GM19043 (cell line): Measurements from ENCODE around the gene MRPL28.
"Not testable (repeated sequence)": the region's sequence is repeated elsewhere in the genome, so short reads cannot be mapped to it uniquely, and the experiment has no call there.

Experiments used
- ATAC-seq: cut with Tn5 transposase; IDR thresholded peaks from one replicate; pipeline ENCODE4 v1.9.1; 2021; ENCODE audit warnings: low read depth; ENCODE audit not compliant: unreplicated experiment

MRPL28 gene

DNA sequence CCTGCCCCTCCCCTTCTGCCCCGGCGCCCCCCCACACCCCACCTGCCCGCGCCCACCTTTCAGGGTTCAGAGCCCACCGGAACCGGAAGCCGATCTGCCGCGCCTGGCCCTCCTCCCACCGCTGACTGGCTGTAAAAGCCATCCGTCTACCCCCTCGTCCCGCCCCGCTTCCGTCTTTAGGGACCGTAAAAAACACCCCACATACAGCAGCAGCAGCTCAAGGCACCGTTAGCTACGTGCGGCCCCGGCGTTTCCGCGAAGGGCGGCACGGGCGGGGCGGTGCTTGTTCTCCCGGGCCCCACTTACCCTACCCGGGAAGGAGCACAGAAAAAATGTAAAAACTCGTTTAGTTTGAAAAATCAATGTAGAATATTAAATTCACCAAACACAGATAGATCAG, at the start of gene MRPL28:
MRPL28 (minus strand) TSS at position 96 of the 400 bp plus-strand sequence. CDS start 320 bp downstream, outside the sequence.
- peak; percentile 86 for ATAC-seq

DNA sequence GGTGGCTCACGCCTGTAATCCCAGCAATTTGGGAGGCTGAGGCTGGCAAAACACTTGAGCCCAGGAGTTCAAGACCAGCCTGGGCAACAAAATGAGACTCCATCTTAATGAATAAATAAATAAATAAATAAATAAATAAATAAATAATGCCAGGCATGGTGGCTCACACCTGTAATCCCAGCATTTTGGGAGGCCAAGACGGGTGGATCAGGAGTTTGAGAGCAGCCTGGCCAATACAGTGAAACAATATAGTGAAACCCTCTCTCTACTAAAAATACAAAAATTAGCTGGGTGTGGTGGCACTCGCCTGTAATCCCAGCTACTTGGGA, 44.8 kb upstream of the MRPL28 start:
- ATAC-seq, result not testable (repeated sequence)

DNA sequence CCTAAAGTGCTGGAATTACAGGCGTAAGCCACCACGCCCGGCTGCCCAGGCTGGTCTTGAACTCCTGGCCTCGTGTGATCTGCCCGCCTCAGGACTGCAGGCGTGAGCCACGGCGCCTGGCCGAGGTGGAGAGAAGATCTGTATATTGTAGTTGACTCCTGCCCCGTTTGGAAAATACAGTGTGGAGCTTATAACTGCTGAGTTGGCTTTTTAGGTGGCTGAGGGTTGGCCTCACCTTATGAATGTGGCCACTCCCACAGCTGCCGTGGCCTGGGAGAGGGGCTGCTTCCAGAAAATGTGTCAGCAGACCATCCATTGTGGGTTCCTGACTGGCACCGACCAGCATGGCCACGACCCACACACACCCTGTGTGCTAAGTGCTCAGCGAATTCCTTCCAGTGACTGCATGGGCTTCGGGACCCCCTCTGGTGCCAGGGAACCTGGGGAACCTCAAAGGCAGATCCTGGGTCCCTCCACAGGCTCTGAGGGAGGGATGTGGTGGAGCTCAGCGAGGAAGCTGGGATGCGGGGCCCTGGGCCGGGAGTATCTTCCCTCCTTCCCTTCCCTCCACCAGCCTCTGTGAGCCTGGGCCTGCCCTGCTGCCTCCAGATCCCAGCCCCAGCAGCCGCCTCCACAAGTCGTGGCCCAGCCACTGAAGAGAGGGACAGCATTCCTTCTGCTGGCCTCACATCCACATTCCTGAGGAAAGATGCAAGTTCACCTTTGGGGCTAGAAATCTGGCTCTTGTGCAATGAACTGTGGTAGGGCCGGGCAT, 44.2 kb upstream of the MRPL28 start:
- no peak for ATAC-seq

DNA sequence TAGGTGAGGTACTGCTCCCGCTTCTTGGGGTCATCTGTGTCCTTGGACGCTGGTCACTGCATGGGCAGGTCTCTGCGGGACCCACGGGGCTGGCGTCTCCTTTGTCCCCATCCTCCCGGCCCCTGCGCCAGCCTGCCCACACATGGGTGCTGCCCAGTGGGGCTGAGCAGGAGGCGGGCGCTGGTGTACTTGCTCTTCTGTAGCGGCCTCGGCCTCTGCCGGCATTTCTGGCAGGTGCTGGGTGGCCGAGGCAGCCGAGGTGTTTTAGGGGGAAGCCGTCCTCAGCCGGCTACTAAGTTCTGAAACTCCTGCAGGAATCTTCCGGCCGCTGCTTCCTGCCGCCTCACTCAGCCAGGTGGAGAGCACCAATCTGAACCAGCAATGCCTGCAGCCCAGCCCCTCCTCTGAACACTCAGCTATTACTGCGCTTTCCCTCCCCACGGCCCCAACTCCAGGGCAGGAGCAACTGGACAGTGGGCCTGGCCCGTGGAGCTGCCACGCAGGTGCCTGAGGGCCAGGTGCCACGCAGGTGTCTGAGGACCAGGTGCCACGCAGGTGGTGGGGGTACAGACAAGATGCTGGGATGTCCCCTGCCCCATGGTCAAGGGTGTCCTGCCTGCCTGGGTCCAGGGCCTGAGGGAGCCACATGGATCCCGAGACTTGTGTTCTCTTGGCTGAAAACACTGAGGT, 41.4 kb upstream of the MRPL28 start:
- no peak for ATAC-seq

DNA sequence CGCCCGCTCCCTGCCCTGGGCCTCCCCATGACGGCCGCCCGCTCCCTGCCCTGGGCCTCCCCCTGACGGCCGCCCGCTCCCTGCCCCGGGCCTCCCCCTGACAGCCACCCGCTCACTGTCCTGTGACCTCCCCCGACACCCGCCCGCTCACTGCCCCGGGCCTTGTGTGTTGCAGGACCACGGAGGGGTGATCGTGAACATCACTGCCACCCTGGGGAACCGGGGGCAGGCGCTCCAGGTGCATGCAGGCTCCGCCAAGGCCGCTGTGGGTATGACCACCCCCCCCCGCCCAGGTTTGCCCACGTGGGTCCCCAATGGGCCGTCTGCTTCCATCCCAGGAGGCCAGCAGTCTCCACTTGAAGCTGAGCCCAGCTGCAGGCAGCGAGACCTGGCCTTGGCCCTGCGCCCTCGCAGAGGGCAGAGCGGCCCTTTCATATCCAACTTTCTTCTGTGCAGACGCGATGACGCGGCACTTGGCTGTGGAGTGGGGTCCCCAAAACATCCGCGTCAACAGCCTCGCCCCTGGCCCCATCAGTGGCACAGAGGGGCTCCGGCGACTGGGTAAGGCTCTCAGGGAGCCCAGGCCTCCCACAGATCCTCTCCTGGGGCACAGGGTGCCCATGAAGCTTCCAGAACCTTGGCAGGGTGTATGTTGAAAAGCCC, 40.3 kb upstream of the MRPL28 start:
- ATAC-seq, result no peak

DNA sequence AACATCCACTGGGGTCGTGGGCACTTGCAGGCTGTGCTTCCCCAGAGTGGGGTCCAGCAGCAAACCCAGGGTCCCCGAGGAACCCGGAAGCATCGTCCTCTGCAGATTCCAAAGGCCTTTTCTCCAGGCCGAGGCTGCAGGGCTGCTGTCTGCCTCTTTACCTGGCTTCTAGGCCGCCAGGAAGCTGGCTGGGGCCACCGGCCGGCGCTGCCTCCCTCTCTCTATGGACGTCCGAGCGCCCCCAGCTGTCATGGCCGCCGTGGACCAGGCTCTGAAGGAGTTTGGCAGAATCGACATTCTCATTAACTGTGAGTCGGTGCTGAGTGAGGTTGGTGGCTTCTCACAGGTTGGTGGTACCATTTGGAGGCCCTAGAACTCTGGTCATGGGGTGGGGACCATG, 36.9 kb upstream of the MRPL28 start:
- ATAC-seq, result no peak

DNA sequence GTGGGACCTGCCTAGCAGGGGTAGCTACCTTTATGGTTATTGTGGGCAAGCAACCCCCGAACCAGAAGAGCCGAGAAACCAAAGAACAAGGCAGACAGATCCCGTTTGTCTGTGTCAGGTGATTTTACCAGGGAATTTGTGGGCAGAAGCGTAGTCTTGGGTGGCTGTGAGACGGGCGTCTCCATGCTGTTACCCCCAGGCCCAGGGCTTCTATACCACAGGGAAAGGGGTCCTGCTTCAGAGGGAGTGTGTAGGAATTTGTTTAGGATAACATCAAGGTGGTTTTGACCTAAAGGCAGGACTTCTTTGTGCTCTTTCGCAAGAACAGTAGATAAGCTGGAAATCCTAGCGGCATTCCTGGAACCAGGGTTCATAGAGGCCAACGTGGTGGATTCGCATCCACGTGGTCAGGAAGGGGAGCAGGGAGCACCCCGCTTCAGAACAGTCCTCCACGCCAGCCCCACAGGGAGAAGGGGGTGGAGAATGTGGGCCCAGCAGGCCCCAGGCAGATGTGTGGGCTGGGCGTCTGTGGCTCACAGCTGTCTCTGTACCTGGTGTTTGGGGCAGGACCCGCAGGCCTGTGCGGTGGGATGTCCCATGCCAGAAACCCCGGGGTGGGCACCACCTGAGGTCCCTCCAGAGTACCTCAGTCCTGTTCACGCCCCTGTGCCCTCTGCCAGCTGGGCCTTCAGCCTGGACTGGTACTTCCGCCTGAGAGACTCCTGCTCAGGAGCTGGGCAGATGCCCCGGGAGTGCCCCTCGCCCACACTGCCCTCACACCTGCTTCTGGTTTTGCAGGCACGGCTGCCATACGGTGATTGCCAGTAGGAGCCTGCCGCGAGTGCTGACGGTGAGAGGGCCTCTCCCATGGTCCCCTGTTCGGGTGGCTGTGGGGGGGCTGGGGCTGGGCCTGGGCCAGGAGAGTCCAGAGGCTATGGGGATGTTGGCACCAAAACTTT, 35.5 kb upstream of the MRPL28 start:
- no peak for ATAC-seq

DNA sequence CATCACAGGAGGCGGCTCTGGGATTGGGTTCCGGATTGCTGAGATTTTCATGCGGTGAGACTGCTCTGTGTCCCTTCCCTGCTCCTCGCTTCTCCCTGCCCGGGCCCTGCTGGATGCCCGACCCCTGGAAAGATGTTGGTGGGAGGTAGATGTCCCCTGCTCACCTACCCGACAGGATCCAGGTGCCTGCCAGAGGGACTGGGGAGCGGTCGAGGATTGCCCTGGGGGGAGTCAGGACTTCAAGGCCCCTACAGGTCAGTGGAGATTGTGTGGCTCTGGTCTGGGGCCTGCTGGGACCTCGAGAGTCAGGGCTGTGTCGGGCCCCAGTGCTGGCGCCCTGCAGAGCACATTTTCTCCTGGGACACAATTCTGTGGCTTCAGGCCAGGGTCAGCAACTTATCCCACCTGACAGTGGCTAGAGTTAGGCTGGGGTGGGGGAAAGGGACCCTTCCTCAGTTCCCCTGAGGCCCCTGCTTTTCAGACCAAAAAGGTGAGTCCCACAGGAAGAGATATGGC, 34.7 kb upstream of the MRPL28 start:
- no peak for ATAC-seq

DNA sequence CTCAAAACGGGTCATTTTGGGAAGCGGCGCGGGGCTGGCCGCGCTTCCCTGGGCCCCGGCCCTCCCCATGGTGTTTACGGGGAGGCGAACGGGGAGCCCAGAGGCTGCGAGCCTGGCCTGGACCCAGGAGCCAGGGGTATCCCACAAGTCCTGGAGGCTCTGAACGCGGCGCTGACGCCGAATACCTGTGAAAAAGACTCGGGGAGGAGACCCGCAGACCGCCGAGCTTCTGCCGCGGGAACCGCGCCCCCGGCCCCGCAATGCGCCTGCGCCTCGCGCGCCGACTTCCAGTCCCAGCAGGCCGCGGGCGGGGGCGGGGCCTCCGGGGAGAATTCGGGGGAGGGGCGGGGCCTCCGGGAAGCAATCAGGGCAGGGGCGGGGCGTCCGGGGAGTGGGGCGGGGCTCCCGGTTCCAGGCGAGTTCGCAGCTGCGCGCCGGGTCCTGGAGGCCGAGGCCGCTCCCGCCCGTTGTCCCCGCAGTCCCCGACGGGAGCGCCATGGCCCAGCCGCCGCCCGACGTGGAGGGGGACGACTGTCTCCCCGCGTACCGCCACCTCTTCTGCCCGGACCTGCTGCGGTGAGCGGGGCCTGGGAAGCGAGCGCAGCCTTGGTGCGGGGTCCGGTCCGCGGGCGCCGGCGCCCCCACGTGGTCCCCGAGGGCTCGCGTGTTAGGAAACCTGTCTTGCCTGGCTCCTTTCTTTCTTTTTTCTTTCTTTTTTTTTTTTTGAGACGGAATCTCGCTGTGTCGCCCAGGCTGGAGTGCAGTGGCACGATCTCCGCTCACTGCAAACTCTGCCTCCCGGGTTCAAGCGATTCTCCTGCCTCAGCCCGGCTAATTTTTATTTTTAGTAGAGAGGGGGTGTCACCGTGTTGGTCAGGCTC, 31.4 kb upstream of the MRPL28 start, which contains the start of gene DECR2:
DECR2 (plus strand) TSS at position 418 of the 881 bp plus-strand sequence; CDS start at position 497, 79 bp downstream.
- ATAC-seq, result no peak

DNA sequence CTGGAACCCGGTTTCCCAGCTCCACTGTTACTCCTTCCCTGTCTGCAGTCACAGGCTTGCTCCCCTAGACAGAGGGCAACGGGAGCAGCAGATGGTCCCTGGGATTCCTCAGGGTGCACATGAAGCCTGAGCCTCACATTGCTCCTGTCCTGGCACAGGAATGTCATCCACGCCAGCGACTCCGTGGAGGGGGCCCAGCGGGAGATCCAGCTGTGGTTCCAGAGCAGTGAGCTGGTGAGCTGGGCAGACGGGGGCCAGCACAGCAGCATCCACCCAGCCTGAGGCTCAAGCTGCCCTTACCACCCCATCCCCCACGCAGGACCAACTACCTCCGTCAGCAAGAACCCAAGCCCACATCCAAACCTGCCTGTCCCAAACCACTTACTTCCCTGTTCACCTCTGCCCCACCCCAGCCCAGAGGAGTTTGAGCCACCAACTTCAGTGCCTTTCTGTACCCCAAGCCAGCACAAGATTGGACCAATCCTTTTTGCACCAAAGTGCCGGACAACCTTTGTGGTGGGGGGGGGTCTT, 29.8 kb upstream of the MRPL28 start:
- ATAC-seq, result no peak

DNA sequence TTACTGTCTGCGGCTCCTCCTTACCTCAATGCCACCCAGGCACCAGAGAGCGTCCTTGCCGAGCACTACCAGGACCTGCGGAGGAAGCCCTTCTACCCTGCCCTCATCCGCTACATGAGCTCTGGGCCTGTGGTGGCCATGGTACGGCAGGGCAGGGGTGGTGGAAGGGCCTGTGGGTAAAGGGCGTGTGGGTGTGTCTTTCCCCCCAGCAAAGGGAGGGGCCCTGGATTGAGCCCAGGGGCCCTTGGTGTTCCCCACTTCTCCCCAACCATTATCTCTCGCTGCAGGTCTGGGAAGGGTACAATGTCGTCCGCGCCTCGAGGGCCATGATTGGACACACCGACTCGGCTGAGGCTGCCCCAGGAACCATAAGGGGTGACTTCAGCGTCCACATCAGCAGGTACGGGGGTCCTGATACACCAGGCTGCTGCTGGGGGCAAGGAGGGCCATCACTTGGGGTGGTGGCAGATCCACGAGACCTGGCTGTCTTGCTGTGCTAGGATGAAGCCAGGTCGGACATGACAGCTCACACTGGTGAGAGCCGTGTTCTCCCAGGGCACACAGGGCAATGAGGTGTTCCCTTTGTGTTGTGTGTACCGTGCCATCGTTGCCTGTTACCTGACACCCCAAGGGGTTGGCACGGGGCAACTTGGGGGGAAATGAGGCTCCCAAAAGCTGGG, 29.1 kb upstream of the MRPL28 start:
- ATAC-seq, result no peak

DNA sequence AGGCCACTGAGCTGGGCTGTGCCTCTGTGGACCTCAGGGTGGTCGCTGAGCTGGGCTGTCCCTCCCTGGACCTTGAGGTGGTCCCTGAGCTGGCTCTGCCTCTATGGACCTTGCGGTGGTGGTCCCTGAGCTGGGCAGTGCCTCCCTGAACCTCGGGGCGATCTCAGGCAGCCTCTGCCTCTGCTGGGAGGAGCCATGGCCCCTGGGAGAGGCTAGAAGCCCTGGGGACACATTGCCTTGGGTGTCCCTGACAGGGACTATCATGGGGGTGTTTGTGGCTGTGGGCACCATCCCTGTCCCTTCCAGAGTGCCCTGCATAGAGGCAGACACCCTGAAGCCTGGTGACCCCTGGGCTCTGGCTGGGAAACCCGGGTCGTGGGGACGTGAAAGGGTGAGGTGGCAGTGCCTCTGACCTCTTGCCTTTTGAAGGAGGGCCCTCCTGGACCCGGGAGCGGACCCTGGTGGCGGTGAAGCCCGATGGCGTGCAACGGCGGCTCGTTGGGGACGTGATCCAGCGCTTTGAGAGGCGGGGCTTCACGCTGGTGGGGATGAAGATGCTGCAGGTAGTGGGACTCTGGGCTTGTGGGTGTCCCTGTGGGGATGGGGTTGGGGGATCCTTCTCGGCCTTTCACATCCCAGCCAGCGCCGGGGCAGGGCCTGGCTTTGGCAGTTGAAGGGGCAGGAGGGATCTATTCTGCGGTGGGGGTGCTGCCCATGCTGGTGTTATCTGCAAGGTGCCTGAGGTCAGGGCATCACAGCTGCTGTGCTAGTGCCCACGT, 28.4 kb upstream of the MRPL28 start:
- no peak for ATAC-seq

DNA sequence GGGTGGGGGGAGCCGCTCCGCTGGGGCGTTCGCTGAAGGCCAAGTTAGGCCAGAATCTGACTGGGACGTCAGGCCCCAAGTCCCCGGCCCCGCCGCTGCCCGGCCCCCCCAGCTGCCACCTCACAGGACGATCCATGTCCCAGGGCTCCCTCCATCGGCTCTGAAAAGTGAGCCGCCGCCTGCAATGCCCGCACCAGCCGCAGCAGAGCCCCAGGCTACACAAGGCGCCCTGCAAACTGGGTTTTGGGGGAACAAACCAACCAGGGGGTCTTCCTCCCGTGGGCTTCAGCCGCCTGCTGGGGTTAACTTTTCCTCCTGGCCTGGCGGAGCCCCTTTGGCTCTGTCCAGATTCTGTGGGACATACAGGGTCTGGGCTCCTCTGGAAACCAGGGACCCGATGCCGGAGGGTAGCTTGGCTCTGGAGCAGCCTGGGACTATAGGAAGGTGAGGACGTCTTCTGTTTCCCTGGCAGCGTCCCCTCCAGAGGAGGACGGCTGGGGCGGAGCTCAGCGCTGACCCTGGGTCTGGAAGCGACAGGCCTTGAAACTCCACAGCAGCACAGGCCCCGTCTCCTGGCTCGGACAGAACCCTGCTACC, 27.5 kb upstream of the MRPL28 start:
- no peak for ATAC-seq

DNA sequence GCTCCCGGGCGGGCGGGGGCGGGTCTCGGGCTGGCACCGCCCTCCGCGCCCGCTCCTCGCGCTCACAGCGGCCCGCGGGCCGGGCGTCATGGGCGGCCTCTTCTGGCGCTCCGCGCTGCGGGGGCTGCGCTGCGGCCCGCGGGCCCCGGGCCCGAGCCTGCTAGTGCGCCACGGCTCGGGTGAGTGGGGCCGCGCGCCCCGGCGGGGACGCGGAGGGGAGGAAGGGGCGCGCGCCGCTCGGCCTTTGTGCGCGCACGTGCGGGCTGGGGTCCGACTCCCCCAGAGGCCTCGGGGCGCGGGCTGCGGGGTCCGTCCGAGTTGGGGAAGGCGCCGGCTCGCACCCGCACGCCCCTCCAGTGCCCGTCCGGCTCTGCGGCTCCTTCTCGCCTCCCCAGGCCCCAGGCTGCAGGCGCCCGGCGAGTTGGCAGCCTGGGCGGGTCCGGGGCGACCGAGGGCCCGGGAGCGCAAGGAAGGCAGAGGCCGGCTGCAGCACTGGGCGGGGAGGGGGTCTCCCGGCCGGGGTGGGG, 26.9 kb upstream of the MRPL28 start, which contains the start of gene NME4:
NME4 (plus strand) TSS at position 65 of the 527 bp plus-strand sequence; CDS start at position 89, 24 bp downstream.
- no peak for ATAC-seq

DNA sequence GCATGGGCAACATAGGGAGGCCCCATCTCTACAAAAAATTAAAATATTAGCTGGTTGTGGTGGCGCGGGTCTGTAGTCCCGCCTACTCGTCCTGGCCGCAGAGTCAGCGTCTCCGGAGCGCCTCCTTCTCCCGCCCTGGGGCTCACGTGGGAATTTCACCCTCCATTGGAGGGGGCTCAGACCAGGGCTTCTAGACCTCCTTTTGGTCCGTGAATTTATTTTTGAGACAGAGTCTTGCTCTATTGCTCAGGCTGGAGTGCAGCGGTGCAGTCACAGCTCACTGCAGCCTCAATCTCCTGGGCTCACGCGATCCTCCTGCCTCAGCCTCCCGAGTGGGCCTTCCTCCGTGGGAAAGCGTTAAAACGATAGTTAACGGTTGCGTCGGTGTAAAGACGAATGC, 26.3 kb upstream of the MRPL28 start:
- ATAC-seq, result no peak

DNA sequence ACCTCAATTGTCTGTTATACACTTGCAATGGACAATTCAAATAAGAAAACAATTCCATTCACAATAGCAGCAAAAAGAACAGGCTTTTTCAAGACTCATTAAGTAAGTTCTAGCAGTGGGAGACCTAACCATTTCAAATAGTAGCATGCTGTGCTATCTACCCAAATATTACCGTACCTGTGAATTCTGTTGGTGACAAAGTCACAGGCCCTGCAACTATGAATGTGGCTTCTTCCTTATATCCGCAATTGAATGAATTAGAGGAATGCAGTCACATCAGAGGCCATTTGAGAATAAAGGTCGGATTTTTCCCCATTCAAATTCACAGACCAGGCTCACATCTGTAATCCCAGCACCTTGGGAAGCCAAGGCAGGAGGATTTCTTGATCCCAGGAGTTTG, 25.9 kb upstream of the MRPL28 start:
- no peak for ATAC-seq

DNA sequence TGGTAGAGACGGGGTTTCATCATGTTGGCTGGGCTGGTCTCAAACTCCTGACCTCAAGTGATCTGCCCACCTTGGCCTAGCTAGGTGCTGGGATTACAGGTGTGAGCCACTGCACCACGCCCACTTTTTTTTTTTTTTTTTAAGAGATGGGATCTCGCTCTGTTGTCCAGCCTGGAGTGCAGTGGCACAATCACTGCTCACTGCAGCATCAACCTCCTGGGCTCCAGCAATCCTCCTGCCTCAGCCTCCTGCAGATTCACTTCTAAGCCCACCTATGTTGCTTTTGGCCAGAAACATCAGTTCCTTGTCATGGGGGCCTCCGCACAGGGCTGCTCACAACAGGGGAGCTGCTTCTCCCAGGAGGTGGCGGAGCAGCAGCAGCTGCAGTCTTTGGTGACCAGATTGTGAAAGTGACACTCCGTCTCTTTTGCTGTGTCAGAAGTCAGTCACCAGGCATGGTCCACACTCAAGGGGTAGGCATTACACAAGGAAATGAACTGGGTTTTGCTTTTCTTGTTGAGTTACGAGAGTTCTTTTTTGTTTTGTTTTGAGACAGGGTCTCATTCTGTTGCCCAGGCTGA, 22.2 kb upstream of the MRPL28 start:
- no peak for ATAC-seq
